SK-N-SH treated with all-trans-retinoic acid at 6 μM for 48 hours (cell line): ENCODE data around the gene MYH11.

ENCODE experiments used
- ARNTL ChIP-seq: fragments of 450-650 bp; formaldehyde crosslinking; IDR thresholded peaks from 2 replicates; pipeline ENCODE4 v1.5.0; 2020; ENCODE audit warnings: low read depth, mild to moderate bottlenecking, moderate library complexity, borderline replicate concordance
- CREB5 ChIP-seq: fragments of 250-450 bp; sonication (Bioruptor Pico); IDR thresholded peaks from 2 replicates; pipeline ENCODE4 v1.5.1; 2020; ENCODE audit warnings: low read depth, mild to moderate bottlenecking, moderate library complexity
- OSR1 ChIP-seq: fragments of 250-450 bp; sonication (Bioruptor Pico); IDR thresholded peaks from 2 replicates; pipeline ENCODE4 v1.8.0; 2022; ENCODE audit warnings: moderate library complexity, mild to moderate bottlenecking, inconsistent platforms
- PATZ1 ChIP-seq: fragments of 250-450 bp; sonication (Bioruptor Pico); IDR thresholded peaks from 2 replicates; pipeline ENCODE4 v1.8.0; 2020; ENCODE audit warnings: mild to moderate bottlenecking, moderate library complexity, borderline replicate concordance
- PPARA ChIP-seq: fragments of 250-450 bp; sonication (Bioruptor Pico); IDR thresholded peaks from 2 replicates; pipeline ENCODE4 v1.5.0; 2020; ENCODE audit warnings: mild to moderate bottlenecking, borderline replicate concordance
- RARB ChIP-seq: fragments of 250-450 bp; sonication (Bioruptor Pico); IDR thresholded peaks from 2 replicates; pipeline ENCODE4 v1.8.0; 2021; ENCODE audit warnings: mild to moderate bottlenecking, moderate library complexity
- SNAI2 ChIP-seq: fragments of 250-450 bp; sonication (Bioruptor Pico); IDR thresholded peaks from 2 replicates; pipeline ENCODE4 v1.5.0; 2020; ENCODE audit warnings: mild to moderate bottlenecking, moderate library complexity
- TOX ChIP-seq: fragments of 250-450 bp; sonication (Bioruptor Pico); IDR thresholded peaks from 2 replicates; pipeline ENCODE4 v1.8.0; 2021; ENCODE audit warnings: mild to moderate bottlenecking, moderate library complexity, borderline replicate concordance
- ZC3H10 ChIP-seq: fragments of 250-450 bp; sonication (Bioruptor Pico); IDR thresholded peaks from 2 replicates; pipeline ENCODE4 v1.5.1; 2021; ENCODE audit warnings: mild to moderate bottlenecking, moderate library complexity
- ZFP3 ChIP-seq: fragments of 250-450 bp; sonication (Bioruptor Pico); IDR thresholded peaks from 2 replicates; pipeline ENCODE4 v1.5.0; 2020; ENCODE audit warnings: mild to moderate bottlenecking, moderate library complexity
- ZFP30 ChIP-seq: fragments of 450-650 bp; formaldehyde crosslinking; IDR thresholded peaks from 2 replicates; pipeline ENCODE4 v1.5.0; 2022; ENCODE audit warnings: mild to moderate bottlenecking, moderate library complexity
- ZNF70 ChIP-seq: fragments of 450-650 bp; formaldehyde crosslinking; IDR thresholded peaks from 2 replicates; pipeline ENCODE4 v1.5.0; 2020; ENCODE audit warnings: mild to moderate bottlenecking, moderate library complexity

GRCh38 chr16:15898654-15899053 lies 41.8 kb upstream of the MYH11 start:
- no peak for TF ChIP-seq ZFP3 (CRISPR knock-in tag)
- no peak for TF ChIP-seq PPARA
- no peak for TF ChIP-seq ZC3H10 (CRISPR knock-in tag)
- TF ChIP-seq SNAI2 (CRISPR knock-in tag): no peak
- no peak for TF ChIP-seq ZNF70 (CRISPR knock-in tag)
- no peak for TF ChIP-seq TOX
- no peak for TF ChIP-seq OSR1 (CRISPR knock-in tag)
- TF ChIP-seq ZFP30 (CRISPR knock-in tag): no peak
- TF ChIP-seq PATZ1 (CRISPR knock-in tag): no peak
- TF ChIP-seq ARNTL (CRISPR knock-in tag): no peak
- no peak for TF ChIP-seq RARB
- TF ChIP-seq CREB5 (CRISPR knock-in tag): no peak
